GM12878 (cell line): ENCODE results near the gene KRTAP12-4. TPM values are rescaled to one million over a fixed set of nuclear protein-coding genes. Genes with fewer than 3 reads are reported as not detected.

Experiments used
- ATAC-seq: fragments of 200-7000 bp; cut with Tn5 transposase; 3 replicates; pipeline ENCODE4 v1.9.1; 2020; ENCODE audit warnings: mild to moderate bottlenecking, moderate library complexity
- BruUV-seq: library from RNA; stranded (reverse); fragments of 400-500 nt; replicated peaks from 2 replicates; lab custom pipeline; 2021; lab: Mats Ljungman, UMichigan
- CTCF ChIA-PET: fragments of 300-600 bp; sonication (Branson Sonifier 250); formaldehyde crosslinking; extraction: SDS; loops from one replicate; lab custom pipeline; 2021; ENCODE audit warnings: inconsistent platforms; lab: Yijun Ruan, JAX
- POLR2A ChIA-PET: fragments of 350-600 bp; formaldehyde crosslinking; extraction: SDS; loops from one replicate; lab custom pipeline; 2021; ENCODE audit warnings: inconsistent platforms; lab: Charles Lee
- RAD21 ChIA-PET: fragments of 300-600 bp; sonication (Branson Sonifier 250); formaldehyde crosslinking; loops from one replicate; lab custom pipeline; 2023; ENCODE audit warnings: antibody characterized with exemption; ENCODE audit not compliant: unreplicated experiment; lab: Charles Lee
- SMC1A ChIA-PET: fragments of 300-600 bp; sonication (Branson Sonifier 250); formaldehyde crosslinking; loops from one replicate; lab custom pipeline; 2023; ENCODE audit not compliant: unreplicated experiment, uncharacterized antibody; lab: Charles Lee
- DNase-seq: peaks from one replicate; pipeline ENCODE4 v3.0.0-alpha.2; 2011; ENCODE audit warnings: low read depth, low spot score
- FAIRE-seq: peaks from 3 replicates; lab custom pipeline; 2011; peaks lifted over from hg19 to GRCh38; lab: Jason Lieb, UNC
- H2AFZ ChIP-seq: 2 replicates; pipeline ENCODE4 v1.6.0; 2011; ENCODE audit warnings: low read depth, low read length, control low read depth; ENCODE audit not compliant: control insufficient read depth
- H3K27ac ChIP-seq: 2 replicates; pipeline ENCODE4 v1.5.1; 2011; ENCODE audit warnings: control low read depth; ENCODE audit not compliant: control insufficient read depth, insufficient read depth
- H3K27me3 ChIP-seq, 2 experiments: replicated peaks in 1 of 2; 2 replicates each; pipeline versions ENCODE4 v1.6.0 to v1.6.1; 2011; ENCODE audit warnings: low read length in 1 of 2; ENCODE audit not compliant: control insufficient read depth in 2 of 2, insufficient read depth in 2 of 2
- H3K36me3 ChIP-seq, 2 experiments: 2 replicates each; pipeline ENCODE4 v1.5.1; 2011; ENCODE audit warnings: low read length in 1 of 2; ENCODE audit not compliant: control insufficient read depth in 2 of 2, insufficient read depth in 2 of 2
- H3K4me1 ChIP-seq: 2 replicates; pipeline ENCODE4 v1.6.1; 2011; ENCODE audit warnings: mild to moderate bottlenecking, low read length, moderate library complexity, mixed read lengths; ENCODE audit not compliant: control insufficient read depth, insufficient read depth
- H3K4me2 ChIP-seq: 2 replicates; pipeline ENCODE4 v1.6.0; 2011; ENCODE audit warnings: control low read depth; ENCODE audit not compliant: control insufficient read depth, insufficient read depth
- H3K4me3 ChIP-seq: fragments of 200-600 bp; sonication (generic); 2 replicates; pipeline ENCODE4 v1.5.1; 2016
- H3K79me2 ChIP-seq: 2 replicates; pipeline ENCODE4 v1.6.0; 2011; ENCODE audit warnings: low read length; ENCODE audit not compliant: control insufficient read depth, insufficient read depth
- H3K9ac ChIP-seq: 2 replicates; pipeline ENCODE4 v1.8.0; 2011; ENCODE audit warnings: low read length, control low read depth, mixed read lengths; ENCODE audit not compliant: control insufficient read depth, insufficient read depth
- H3K9me3 ChIP-seq: replicated peaks from 3 replicates; pipeline ENCODE4 v1.5.1; 2011; ENCODE audit warnings: mild to moderate bottlenecking, low read length; ENCODE audit not compliant: control insufficient read depth, insufficient read depth
- H4K20me1 ChIP-seq: 2 replicates; pipeline ENCODE4 v1.6.0; 2011; ENCODE audit not compliant: control insufficient read depth, insufficient read depth
- MXI1 ChIP-seq: fragments of 150-350 bp; IDR thresholded peaks from 2 replicates; pipeline ENCODE4 v1.6.1; 2011; ENCODE audit warnings: low read depth, mild to moderate bottlenecking, inconsistent platforms, low read length, improper control_type of control experiment
- SREBF2 ChIP-seq: IDR thresholded peaks from 2 replicates; pipeline ENCODE4 v1.6.1; 2012; ENCODE audit warnings: mild to moderate bottlenecking, low read length
- ZNF687 ChIP-seq: fragments of 450-650 bp; IDR thresholded peaks from 2 replicates; pipeline ENCODE4 v1.6.1; 2017; ENCODE audit warnings: mild to moderate bottlenecking, moderate library complexity
- WGBS: methylation state at CpG from one replicate; pipeline ENCODE4 v1.1.6; 2016; ENCODE audit warnings: low lambda C conversion rate; ENCODE audit not compliant: insufficient replicate concordance, insufficient coverage; ENCODE audit errors: missing lambda C conversion rate; 5-methylcytosine and 5-hydroxymethylcytosine counted together
- in situ Hi-C: fragments of 300-500 bp; cut with MboI; formaldehyde crosslinking; loops from 9 replicates; pipeline ENCODE4 v1.14.3; 2018; ENCODE audit warnings: mixed read lengths
- intact Hi-C: fragments of 100-400 bp; cut with micrococcal nuclease; formaldehyde crosslinking; loops from one replicate; pipeline ENCODE4 v1.14.2; 2022; ENCODE audit not compliant: unreplicated experiment
- polyA plus RNA-seq, 11 experiments: library from polyadenylated mRNA; depleted of rRNA in 4 of 11; unstranded in 6 of 11; stranded (reverse) in 5 of 11; fragments of >200 nt; fragmentation: Nextera tagmentation in 4 of 11; fragmentation: Illumina TruSeq in 1 of 11; extraction: Ambion mirVana in 4 of 11; extraction: Trizol in 1 of 11; gene quantifications; 1 replicate in 1 of 11; 2 replicates in 10 of 11; pipeline versions ENCODE4 v1.2.1 to v1.2.3, GENCODE V29; 2011 to 2016; ENCODE audit warnings: inconsistent platforms in 2 of 11, missing spikeins in 2 of 11, low read depth in 1 of 11
- total RNA-seq, 4 experiments: library from RNA; depleted of rRNA in 3 of 4; stranded (reverse); fragments of >200 nt in 3 of 4; fragmentation: Illumina TruSeq in 1 of 4; extraction: Trizol in 1 of 4; gene quantifications; 2 replicates each; pipeline versions ENCODE4 v1.2.1 to v1.2.3, GENCODE V29; 2013 to 2021

The KRTAP12-4 gene
- total and polyA plus RNA-seq, 10 of the 15 experiments (the other 5 are each of a cell fraction or from before 2014, with no cell fraction given), result not detected

GRCh38 chr21:44702973-44703730 lies 48.7 kb upstream of the KRTAP12-4 start:
- DNase-seq, result no peak

More at GRCh38 chr21:44702973-44703730, 48.7 kb upstream of the KRTAP12-4 start:
- no peak overlapping the region for H3K4me3 ChIP-seq
- no peak overlapping the region for H3K27ac ChIP-seq
- WGBS, result 33% methylated on average over 16 of the region's 16 CpGs
- no peaks in the 10 kb centered on the region for H4K20me1 ChIP-seq
- no peak overlapping the region for H3K9ac ChIP-seq
- BruUV-seq, result no TSS peak
- H3K36me3 ChIP-seq, result no peaks in the 10 kb centered on the region
- no peak overlapping the region for H3K4me2 ChIP-seq
- SMC1A ChIA-PET, result no interaction called here
- intact Hi-C loops (no loop called here), in situ Hi-C loops (no loop called here)
- H3K27me3 ChIP-seq, result peaks cover 2 to 3% of the 10 kb centered on the region in 2 experiments; a peak in 3 of 4 replicates
- POLR2A ChIA-PET, result no interaction called here
- no peak for ATAC-seq
- RAD21 ChIA-PET, result no interaction called here
- peaks cover 6% of the 10 kb centered on the region; the same call in 1 of the 3 replicates for H3K9me3 ChIP-seq
- H2AFZ ChIP-seq, result no peak overlapping the region
- CTCF ChIA-PET, result no interaction called here
- H3K79me2 ChIP-seq, result no peaks in the 10 kb centered on the region
- TF ChIP-seq MXI1 (no peak), ZNF687 (no peak), SREBF2 (no peak)
- no peaks in the 10 kb centered on the region for H3K4me1 ChIP-seq
- no peak for FAIRE-seq
